ENCODE measurements around the gene STK33.

The STK33 gene

GRCh38 chr11:8363921-8364320 is 230.1 kb downstream of the STK33 start:
- DNase-seq (ENCODE audit: low read depth), result no peak
- in situ Hi-C loops (cut with HindIII; ENCODE audit: low sequenced_read_pairs), result no loop called here
- H3K4me3 ChIP-seq (ENCODE audit: low read depth, low read length), result no peak overlapping the region
- TF ChIP-seq CTCF (IDR thresholded peaks at IDR 0.05; ENCODE audit: low read depth, low read length, missing control alignments), result no peak

GRCh38 chr11:8362899-8363298 is 231.1 kb downstream of the STK33 start:
- no peak for TF ChIP-seq CTCF (IDR thresholded peaks at IDR 0.05; ENCODE audit: low read depth, low read length, missing control alignments)
- no peak overlapping the region for H3K4me3 ChIP-seq (ENCODE audit: low read depth, low read length)
- in situ Hi-C loops (cut with HindIII; ENCODE audit: low sequenced_read_pairs), result no loop called here
- no peak for DNase-seq (ENCODE audit: low read depth)

GRCh38 chr11:8362491-8362890 is 231.5 kb downstream of the STK33 start:
- H3K4me3 ChIP-seq (ENCODE audit: low read depth, low read length), result no peak overlapping the region
- in situ Hi-C loops (cut with HindIII; ENCODE audit: low sequenced_read_pairs), result no loop called here
- no peak for TF ChIP-seq CTCF (IDR thresholded peaks at IDR 0.05; ENCODE audit: low read depth, low read length, missing control alignments)
- DNase-seq (ENCODE audit: low read depth), result no peak

- TF ChIP-seq CTCF (IDR thresholded peaks at IDR 0.05; ENCODE audit: low read depth, low read length, missing control alignments), result no peak
Observed at GRCh38 chr11:8361664-8362210, 232.3 kb downstream of the STK33 start.

GRCh38 chr11:8361206-8361605 is 232.8 kb downstream of the STK33 start:
- in situ Hi-C loops (cut with HindIII; ENCODE audit: low sequenced_read_pairs), result no loop called here
- TF ChIP-seq CTCF (IDR thresholded peaks at IDR 0.05; ENCODE audit: low read depth, low read length, missing control alignments), result no peak
- no peak overlapping the region for H3K4me3 ChIP-seq (ENCODE audit: low read depth, low read length)
- no peak for DNase-seq (ENCODE audit: low read depth)

More at GRCh38 chr11:8361664-8362210, 232.3 kb downstream of the STK33 start:
- DNase-seq (ENCODE audit: low read depth), result no peak
- H3K4me3 ChIP-seq (ENCODE audit: low read depth, low read length), result no peak overlapping the region
- in situ Hi-C loops (cut with HindIII; ENCODE audit: low sequenced_read_pairs), result no loop called here

- no peak for DNase-seq (ENCODE audit: low read depth)
- in situ Hi-C loops (cut with HindIII; ENCODE audit: low sequenced_read_pairs), result no loop called here
- TF ChIP-seq CTCF (IDR thresholded peaks at IDR 0.05; ENCODE audit: low read depth, low read length, missing control alignments), result no peak
- H3K4me3 ChIP-seq (ENCODE audit: low read depth, low read length), result no peak overlapping the region
Observed at GRCh38 chr11:8360086-8360828, 233.8 kb downstream of the STK33 start.
